ENCODE measurements around the gene NBDY.
"Not testable (repeated sequence)": the region's sequence is repeated elsewhere in the genome, so short reads cannot be mapped to it uniquely, and the experiment has no call there.

NBDY gene

DNA sequence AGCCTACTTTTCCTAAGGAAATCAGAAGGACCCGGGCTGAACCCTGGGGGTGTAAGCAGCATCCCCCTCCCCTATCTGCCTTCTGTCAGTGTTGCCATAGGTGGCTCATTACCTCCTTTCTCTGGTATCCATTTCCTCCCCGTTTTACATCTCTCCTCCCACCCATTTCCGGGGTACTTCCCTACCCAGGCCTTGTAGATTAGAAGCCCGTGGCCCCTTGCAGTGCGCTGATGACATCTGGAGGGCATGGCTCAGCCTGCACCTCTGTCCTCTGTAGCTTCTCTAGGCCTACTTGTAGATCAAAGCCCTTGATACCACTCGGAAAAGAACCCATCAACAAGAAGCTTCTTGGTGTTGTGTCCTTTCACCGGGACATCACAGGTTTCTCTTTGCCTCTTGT, 71.8 kb downstream of the NBDY start:
- DNase-seq (ENCODE audit: low read depth): no peak

GRCh38 chrX:56802428-56802827, 73.4 kb downstream of the NBDY start:
- DNase-seq (ENCODE audit: low read depth): no peak

GRCh38 chrX:56802921-56803849, 74.1 kb downstream of the NBDY start:
- no peak for DNase-seq (ENCODE audit: low read depth)

GRCh38 chrX:56803850-56804681, 75.0 kb downstream of the NBDY start:
- no peak for DNase-seq (ENCODE audit: low read depth)

DNA sequence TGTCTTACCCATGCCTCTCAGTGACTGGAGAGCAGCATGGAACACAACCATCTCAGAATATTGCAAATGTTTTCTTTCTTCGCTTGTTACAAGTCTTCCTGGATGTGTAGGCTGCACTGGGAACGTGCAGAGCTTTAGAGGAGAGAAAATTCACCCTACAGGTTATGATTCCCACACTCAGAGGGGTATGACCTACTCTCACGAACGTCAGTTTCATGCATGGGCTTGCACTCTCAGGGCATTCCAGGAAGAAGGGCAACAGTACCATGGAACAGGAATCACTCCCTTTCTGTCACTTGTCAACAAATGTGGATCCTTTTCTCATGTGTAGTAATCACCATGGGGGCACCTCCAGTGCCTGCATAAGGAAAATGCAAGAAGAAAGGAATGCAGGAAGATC, 75.8 kb downstream of the NBDY start:
- no peak for DNase-seq (ENCODE audit: low read depth)

GRCh38 chrX:56805399-56805798, 76.4 kb downstream of the NBDY start:
- no peak for DNase-seq (ENCODE audit: low read depth)

GRCh38 chrX:56806176-56806575, 77.1 kb downstream of the NBDY start:
- not testable (repeated sequence) for DNase-seq (ENCODE audit: low read depth)

DNA sequence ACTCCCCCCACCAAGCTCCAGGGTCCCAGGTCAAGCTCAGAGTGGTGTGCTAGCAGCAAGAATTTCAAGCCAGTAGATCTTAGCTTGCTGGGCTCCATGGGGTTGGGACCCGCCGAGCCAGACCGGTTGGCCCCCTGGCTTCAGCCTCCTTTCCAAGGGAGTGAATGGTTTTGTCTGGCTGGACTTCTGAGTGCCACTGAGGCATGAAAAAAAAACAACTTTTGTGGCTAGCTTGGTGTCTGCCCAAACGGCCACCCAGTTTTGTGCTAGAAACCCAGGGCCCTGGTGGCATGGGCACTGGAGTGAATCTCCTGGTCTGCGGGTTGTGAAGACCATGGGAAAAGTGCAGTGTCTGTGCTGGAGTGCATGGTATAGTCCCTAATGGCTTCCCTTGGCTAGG, 82.6 kb downstream of the NBDY start:
- DNase-seq (ENCODE audit: low read depth): no peak

DNA sequence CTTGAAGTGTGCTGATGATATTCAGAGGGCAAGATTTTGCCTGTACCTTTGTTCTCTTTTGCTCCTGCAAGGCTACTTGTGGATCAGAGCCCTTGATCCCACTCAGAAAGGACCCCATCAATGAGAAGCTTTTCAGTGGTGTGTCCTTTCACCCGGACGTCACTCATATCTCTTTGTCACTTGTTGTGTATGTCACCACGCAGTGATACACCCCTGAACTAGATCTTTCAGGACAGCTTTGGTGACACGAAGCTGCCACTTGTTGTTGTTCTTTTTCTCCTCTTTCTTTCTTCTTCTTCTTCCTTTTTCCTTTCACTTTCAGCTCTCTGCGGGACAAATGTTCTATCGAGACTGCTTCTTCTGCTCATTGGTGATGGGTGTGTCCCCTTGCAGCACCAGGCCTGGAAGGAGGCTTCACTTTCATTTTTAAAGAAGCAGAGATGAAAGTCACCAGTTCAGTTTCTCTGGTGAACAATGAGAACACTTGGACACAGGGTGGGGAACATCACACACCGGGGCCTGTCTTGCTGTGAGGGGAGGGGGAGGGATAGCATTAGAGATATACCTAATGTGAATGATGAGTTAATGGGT, 83.6 kb downstream of the NBDY start:
- DNase-seq (ENCODE audit: low read depth): no peak

DNA sequence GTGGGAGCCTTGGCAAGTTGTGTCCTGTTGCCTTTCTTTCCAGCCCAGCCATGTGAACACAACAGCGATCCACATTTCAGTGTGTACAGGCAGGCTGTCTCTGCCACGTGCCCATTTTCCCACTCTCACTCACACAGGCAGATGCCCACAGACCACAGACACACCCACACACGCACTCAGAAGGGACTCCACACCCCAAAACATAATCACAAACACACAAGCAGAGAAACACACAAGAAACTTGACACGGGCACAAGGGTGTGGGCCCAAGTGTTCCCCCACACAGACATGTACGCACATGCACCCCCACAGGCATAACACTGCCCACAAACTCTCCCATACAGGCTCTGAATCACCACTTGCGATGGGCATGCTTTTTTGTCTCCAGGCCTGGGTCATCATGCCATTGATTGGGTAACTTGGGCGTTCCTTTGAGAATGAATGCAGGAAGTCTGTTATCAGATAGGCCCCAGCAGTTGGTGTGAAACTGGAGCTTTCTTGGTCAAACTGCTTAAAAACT, 84.3 kb downstream of the NBDY start:
- DNase-seq (ENCODE audit: low read depth): no peak

DNA sequence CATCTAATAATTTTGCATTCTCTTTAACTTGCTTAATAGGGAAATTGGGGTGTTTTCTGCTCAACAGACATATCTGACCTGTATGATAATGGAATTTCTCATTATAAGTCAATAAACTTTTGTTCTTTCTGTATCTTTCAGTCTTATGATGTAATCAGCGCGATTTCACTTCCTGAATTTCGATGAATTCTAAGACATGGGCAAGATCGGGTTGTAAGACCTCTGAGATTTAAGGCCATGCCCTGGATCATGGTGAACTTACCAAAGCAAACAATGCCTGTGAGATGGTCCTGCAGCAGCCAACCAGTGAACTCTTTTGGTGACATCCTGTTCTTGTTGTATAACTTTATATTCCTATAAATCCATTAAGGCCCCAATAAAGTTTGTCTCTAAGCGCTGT, 88.1 kb downstream of the NBDY start:
- DNase-seq (ENCODE audit: low read depth): no peak

DNA sequence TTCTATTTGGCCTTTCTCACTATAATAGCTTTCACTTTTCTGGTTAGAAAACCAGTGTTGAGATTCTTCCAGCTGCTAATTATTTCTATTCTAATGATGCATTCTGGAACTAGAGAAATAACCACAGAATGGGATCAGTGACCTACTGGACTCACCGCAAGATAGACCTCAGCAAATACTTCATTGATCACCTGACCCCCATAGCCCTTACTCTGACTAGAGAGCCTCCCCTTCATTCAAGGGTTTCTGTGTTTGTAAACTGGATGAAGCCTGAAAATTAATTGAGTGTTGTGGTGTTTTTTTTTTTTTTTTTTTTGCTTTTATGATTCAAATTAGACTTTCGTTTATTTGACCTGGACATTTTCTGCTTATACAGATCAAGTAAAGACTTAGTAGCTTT, 97.0 kb downstream of the NBDY start:
- no peak for DNase-seq (ENCODE audit: low read depth)

DNA sequence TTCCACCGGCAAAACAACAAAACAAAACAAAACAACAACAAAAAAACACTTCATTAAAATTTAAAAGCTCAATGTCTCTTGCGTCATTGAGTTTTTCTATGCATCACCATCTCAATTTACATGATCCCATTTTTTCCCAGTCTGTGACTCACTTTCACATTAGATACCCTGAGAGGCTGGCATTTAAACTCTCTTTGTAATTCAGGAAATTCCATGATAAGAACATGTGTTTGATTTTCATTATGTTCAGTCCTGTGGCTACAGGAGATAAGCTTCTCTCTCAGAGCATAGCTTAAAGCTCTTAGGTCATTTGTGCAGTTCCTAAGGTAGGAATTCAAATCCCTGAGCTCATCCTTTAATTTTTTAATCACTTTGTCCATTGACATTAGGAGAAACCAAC, 104.6 kb downstream of the NBDY start:
- no peak for DNase-seq (ENCODE audit: low read depth)

- DNase-seq (ENCODE audit: low read depth): no peak
Measured at GRCh38 chrX:56853436-56853835, 124.4 kb downstream of the NBDY start.

DNA sequence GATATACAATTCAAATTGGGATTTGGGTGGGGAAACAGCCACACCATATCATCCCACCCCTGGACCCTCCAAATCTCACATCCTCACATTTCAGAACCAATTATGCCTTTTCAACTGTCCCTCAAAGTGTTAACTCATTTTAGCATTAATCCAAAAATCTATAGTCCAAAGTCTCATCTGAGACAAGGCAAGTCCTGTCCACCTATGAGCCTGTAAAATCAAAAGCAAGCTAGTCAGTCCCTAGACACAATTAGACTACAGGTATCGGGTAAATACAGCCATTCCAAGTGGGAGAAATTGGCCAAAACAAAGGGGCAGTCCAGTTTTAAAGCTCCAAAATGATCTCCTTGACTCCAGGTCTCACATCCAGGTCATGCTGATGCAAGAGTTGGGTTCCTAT, 128.0 kb downstream of the NBDY start:
- no peak for DNase-seq (ENCODE audit: low read depth)

DNA sequence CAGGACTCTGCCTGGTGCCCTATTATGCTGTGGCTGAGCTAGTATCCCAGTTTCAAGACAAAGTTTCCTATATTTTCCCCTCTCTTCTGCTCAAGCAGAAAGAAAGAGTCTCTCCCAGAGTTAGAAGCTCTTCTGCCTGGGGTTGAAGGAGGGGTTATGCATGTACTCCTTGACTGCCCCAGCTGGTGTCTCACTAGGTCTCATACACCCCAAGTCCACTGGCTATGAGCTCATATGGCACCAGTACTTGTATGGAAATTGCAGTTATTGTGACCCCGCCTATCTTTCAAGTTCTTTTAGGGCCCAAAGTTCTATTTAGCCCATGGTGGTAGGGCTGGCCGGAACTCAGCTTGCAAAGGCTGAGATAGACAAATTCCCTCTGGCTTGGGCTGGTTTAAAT, 131.8 kb downstream of the NBDY start:
- DNase-seq (ENCODE audit: low read depth): no peak

Measured in stimulated activated CD8-positive, alpha-beta memory T cell treated with anti-CD3 and anti-CD28 coated beads, Interleukin-7, amount 100 ng/mL, for 24 hours (primary cell).